Nephron progenitor cell (in vitro differentiated cells): Measurements from ENCODE around the gene OR5B2.

Source experiments
- DNase-seq: peaks from one replicate; pipeline ENCODE4 v3.0.0; 2021
- H3K27ac Mint-ChIP-seq: 2 replicates; pipeline ENCODE4 v1.8.0; 2021; ENCODE audit warnings: mild to moderate bottlenecking, moderate library complexity, mixed read lengths
- H3K27me3 Mint-ChIP-seq: 2 replicates; pipeline ENCODE4 v1.8.0; 2021; ENCODE audit warnings: mild to moderate bottlenecking, low read depth, mixed read lengths; ENCODE audit not compliant: poor library complexity
- H3K36me3 Mint-ChIP-seq: 2 replicates; pipeline ENCODE4 v1.8.0; 2021; ENCODE audit warnings: low read depth, mixed read lengths
- H3K4me1 Mint-ChIP-seq: 2 replicates; pipeline ENCODE4 v1.8.0; 2021; ENCODE audit warnings: mixed read lengths
- H3K4me3 Mint-ChIP-seq: 2 replicates; pipeline ENCODE4 v1.8.0; 2021; ENCODE audit warnings: mild to moderate bottlenecking, moderate library complexity, mixed read lengths
- H3K9me3 Mint-ChIP-seq: 2 replicates; pipeline ENCODE4 v1.8.0; 2021; ENCODE audit warnings: mild to moderate bottlenecking, moderate library complexity, mixed read lengths
- TF ChIP-seq, protein P1 (sequence below): fragments of 200-600 bp; sonication (generic); IDR thresholded peaks from 2 replicates; pipeline ENCODE4 v1.5.0; 2021; ENCODE audit warnings: antibody characterized with exemption

OR5B2 gene

DNA sequence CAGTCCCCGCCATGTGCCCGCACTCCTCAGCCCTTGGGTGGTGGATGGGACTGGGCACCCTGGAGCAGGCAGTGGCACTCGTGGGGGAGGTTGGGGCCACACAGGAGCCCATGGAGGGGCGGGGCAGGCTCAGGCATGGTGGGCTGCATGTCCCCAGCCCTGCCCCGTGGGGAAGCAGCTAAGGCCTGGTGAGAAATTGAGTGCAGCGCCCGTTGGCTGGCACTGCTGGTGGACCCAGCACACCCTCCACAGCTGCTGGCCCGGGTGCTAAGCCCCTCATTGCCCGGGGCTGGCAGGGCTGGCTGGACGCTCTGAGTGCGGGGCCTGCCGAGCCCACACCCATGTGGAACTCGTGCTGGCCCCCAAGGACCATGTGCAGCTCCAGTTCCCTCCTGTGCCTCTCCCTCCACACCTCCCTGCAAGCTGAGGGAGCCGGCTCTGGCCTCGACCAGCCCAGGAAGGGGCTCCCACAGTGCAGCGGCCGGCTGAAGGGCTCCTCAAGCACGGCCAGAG is 37.3 kb downstream of the OR5B2 start:
- TF ChIP-seq, protein P1, sequence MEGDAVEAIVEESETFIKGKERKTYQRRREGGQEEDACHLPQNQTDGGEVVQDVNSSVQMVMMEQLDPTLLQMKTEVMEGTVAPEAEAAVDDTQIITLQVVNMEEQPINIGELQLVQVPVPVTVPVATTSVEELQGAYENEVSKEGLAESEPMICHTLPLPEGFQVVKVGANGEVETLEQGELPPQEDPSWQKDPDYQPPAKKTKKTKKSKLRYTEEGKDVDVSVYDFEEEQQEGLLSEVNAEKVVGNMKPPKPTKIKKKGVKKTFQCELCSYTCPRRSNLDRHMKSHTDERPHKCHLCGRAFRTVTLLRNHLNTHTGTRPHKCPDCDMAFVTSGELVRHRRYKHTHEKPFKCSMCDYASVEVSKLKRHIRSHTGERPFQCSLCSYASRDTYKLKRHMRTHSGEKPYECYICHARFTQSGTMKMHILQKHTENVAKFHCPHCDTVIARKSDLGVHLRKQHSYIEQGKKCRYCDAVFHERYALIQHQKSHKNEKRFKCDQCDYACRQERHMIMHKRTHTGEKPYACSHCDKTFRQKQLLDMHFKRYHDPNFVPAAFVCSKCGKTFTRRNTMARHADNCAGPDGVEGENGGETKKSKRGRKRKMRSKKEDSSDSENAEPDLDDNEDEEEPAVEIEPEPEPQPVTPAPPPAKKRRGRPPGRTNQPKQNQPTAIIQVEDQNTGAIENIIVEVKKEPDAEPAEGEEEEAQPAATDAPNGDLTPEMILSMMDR: no peak
- Mint-ChIP-seq H3K4me1 (no peaks in the 10 kb centered on the region), H3K27me3 (peaks cover 4% of the 10 kb centered on the region), H3K4me3 (no peak overlapping the region), H3K9me3 (peaks cover 16% of the 10 kb centered on the region), H3K36me3 (no peaks in the 10 kb centered on the region), H3K27ac (no peak overlapping the region)
- no peak for DNase-seq
